CD8-positive, alpha-beta memory T cell (primary cell): ENCODE measurements around the gene SPTBN4. TPM values are rescaled to one million over a fixed set of nuclear protein-coding genes. Genes with fewer than 3 reads are reported as not detected.

Source experiments
- CTCF ChIA-PET: fragments of 350-600 bp; sonication (Branson Sonifier 250); formaldehyde crosslinking; loops from one replicate; lab custom pipeline; 2021; ENCODE audit warnings: antibody characterized with exemption; lab: Charles Lee
- POLR2A ChIA-PET: fragments of 350-600 bp; sonication (Branson Sonifier 250); formaldehyde crosslinking; loops from one replicate; lab custom pipeline; 2021; ENCODE audit warnings: antibody characterized with exemption; lab: Charles Lee
- DNase-seq, 5 donors: peaks; one replicate each; pipeline versions ENCODE4 v3.0.0 to v3.0.0-alpha.2; 2020 to 2022; ENCODE audit warnings: mixed read lengths in 1 of 5
- H3K27ac ChIP-seq: one replicate; pipeline ENCODE4 v1.7.0; 2013; ENCODE audit warnings: low read depth, mild to moderate bottlenecking, low read length, moderate library complexity
- H3K27me3 ChIP-seq: 2 replicates; pipeline ENCODE4 v1.7.0; 2013; ENCODE audit warnings: low read length, mild to moderate bottlenecking; ENCODE audit not compliant: insufficient read depth, poor library complexity, severe bottlenecking
- H3K36me3 ChIP-seq: 2 replicates; pipeline ENCODE4 v1.7.0; 2013; ENCODE audit warnings: mild to moderate bottlenecking, low read length, moderate library complexity; ENCODE audit not compliant: insufficient read depth
- H3K4me1 ChIP-seq: 2 replicates; pipeline ENCODE4 v1.7.0; 2013; ENCODE audit warnings: mild to moderate bottlenecking, low read length, moderate library complexity; ENCODE audit not compliant: insufficient read depth
- H3K4me3 ChIP-seq: 2 replicates; pipeline ENCODE4 v1.7.0; 2013; ENCODE audit warnings: mild to moderate bottlenecking, low read length
- H3K9me3 ChIP-seq: 2 replicates; pipeline ENCODE4 v1.7.0; 2013; ENCODE audit warnings: mild to moderate bottlenecking, low read length
- H3K27ac Mint-ChIP-seq, 8 donors: one replicate each; pipeline ENCODE4 v1.8.0; 2020 to 2021; ENCODE audit warnings: mixed read lengths in 8 of 8, mild to moderate bottlenecking in 6 of 8, inconsistent platforms in 3 of 8, moderate library complexity in 3 of 8
- H3K27me3 Mint-ChIP-seq, 2 donors: one replicate each; pipeline ENCODE4 v1.8.0; 2020 to 2021; ENCODE audit warnings: mixed read lengths in 2 of 2, mild to moderate bottlenecking in 1 of 2, moderate library complexity in 1 of 2
- H3K36me3 Mint-ChIP-seq, 3 donors: one replicate each; pipeline ENCODE4 v1.8.0; 2020 to 2021; ENCODE audit warnings: mixed read lengths in 3 of 3, inconsistent platforms in 1 of 3, mild to moderate bottlenecking in 1 of 3
- H3K4me1 Mint-ChIP-seq, 3 donors: one replicate each; pipeline ENCODE4 v1.8.0; 2020 to 2021; ENCODE audit warnings: mixed read lengths in 3 of 3, inconsistent platforms in 1 of 3, mild to moderate bottlenecking in 1 of 3
- H3K4me3 Mint-ChIP-seq, 7 donors: one replicate each; pipeline ENCODE4 v1.8.0; 2020 to 2021; ENCODE audit warnings: mixed read lengths in 7 of 7, mild to moderate bottlenecking in 6 of 7, moderate library complexity in 4 of 7, inconsistent platforms in 2 of 7
- H3K9me3 Mint-ChIP-seq, 5 donors: one replicate each; pipeline ENCODE4 v1.8.0; 2020 to 2022; ENCODE audit warnings: mixed read lengths in 5 of 5, mild to moderate bottlenecking in 3 of 5, moderate library complexity in 2 of 5, inconsistent platforms in 1 of 5
- polyA plus RNA-seq: library from polyadenylated mRNA; unstranded; fragments of 300-500 nt; fragmentation: Illumina TruSeq; gene quantifications from one replicate; pipeline ENCODE4 v1.2.3, GENCODE V29; 2021
- total RNA-seq, 2 experiments: library from RNA; stranded (reverse); gene quantifications; one replicate each; pipeline ENCODE4 v1.2.3, GENCODE V29; 2021

SPTBN4 gene
- total and polyA plus RNA-seq, 3 experiments from 2014 or later = 0.49 to 1.2 TPM; not detected in 1

- peaks cover 3 to 5% (median 4%) of the 10 kb centered on the region in 3 donors for H3K4me1 Mint-ChIP-seq
- Histone ChIP-seq H3K36me3 (no peaks in the 10 kb centered on the region), H3K4me3 (no peak overlapping the region), H3K27ac (peak overlapping the region; percentile 38), H3K4me1 (no peaks in the 10 kb centered on the region), H3K9me3 (no peaks in the 10 kb centered on the region), H3K27me3 (no peaks in the 10 kb centered on the region)
- ChIA-PET POLR2A (interaction anchor here (0.7 kb wide), 1 partner anchor 257 kb away, joined by 4 read pairs; no protein-coding TSS in a partner anchor), CTCF (interaction anchor here (1.4 to 1.5 kb wide), 2 partner anchors 8 to 23 kb away, joined by 3 read pairs; no protein-coding TSS in a partner anchor)
- no peaks in the 10 kb centered on the region for H3K9me3 Mint-ChIP-seq
- peaks cover 17 to 18% of the 10 kb centered on the region in 2 donors for H3K27me3 Mint-ChIP-seq
- H3K27ac Mint-ChIP-seq = no peak overlapping the region
- DNase-seq = peak in 3 of 5 donors; percentile 22 to 52 (median 26)
- no peaks in the 10 kb centered on the region for H3K36me3 Mint-ChIP-seq
- no peak overlapping the region for H3K4me3 Mint-ChIP-seq
These were observed 56.7 kb downstream of the SPTBN4 start for GRCh38 chr19:40523322-40524047.

GRCh38 chr19:40524133-40524549 is 57.3 kb downstream of the SPTBN4 start:
- Mint-ChIP-seq H3K9me3 (no peaks in the 10 kb centered on the region), H3K27me3 (peaks cover 15 to 19% of the 10 kb centered on the region in 2 donors), H3K4me1 (peaks cover 3 to 7% (median 5%) of the 10 kb centered on the region in 3 donors), H3K4me3 (no peak overlapping the region), H3K36me3 (no peaks in the 10 kb centered on the region), H3K27ac (no peak overlapping the region)
- Histone ChIP-seq H3K36me3 (no peaks in the 10 kb centered on the region), H3K27me3 (no peaks in the 10 kb centered on the region), H3K4me1 (peaks cover 4% of the 10 kb centered on the region), H3K27ac (no peak overlapping the region), H3K9me3 (no peaks in the 10 kb centered on the region), H3K4me3 (no peak overlapping the region)
- POLR2A ChIA-PET = interaction anchor here (0.7 kb wide), 1 partner anchor 257 kb away, joined by 4 read pairs; no protein-coding TSS in a partner anchor
- CTCF ChIA-PET = interaction anchor here (1.4 to 1.5 kb wide), 2 partner anchors 8 to 24 kb away, joined by 3 read pairs; no protein-coding TSS in a partner anchor
- no peak for DNase-seq

DNA sequence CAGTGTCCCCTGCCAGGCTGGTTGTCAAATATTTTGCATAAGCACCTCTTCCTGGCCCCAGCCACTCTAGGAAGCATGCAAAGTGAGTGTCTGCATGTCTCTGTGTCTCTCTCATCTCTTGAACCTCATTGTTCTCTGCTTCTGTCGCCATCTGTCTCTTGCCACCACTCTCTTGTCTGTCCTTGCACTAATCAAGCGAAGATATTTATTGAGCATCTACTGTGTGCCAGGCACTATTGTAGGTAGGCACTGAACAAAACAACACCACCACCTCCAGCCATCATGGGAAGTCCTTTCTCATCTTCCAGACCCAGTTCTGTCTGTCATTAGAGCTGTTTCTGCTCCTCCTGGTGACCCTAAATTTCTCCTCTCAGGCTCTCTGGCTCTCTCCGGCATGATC is 57.9 kb downstream of the SPTBN4 start:
- no peak for DNase-seq
- H3K9me3 ChIP-seq = no peaks in the 10 kb centered on the region
- Mint-ChIP-seq H3K27ac (no peak overlapping the region), H3K9me3 (no peaks in the 10 kb centered on the region), H3K4me1 (peaks cover 4 to 11% (median 8%) of the 10 kb centered on the region in 3 donors), H3K27me3 (peaks cover 16 to 22% of the 10 kb centered on the region in 2 donors), H3K4me3 (no peak overlapping the region), H3K36me3 (no peaks in the 10 kb centered on the region)
- CTCF ChIA-PET = no interaction called here
- H3K36me3 ChIP-seq = no peaks in the 10 kb centered on the region
- H3K4me3 ChIP-seq = no peak overlapping the region
- H3K4me1 ChIP-seq = peaks cover 9% of the 10 kb centered on the region
- POLR2A ChIA-PET = no interaction called here
- no peaks in the 10 kb centered on the region for H3K27me3 ChIP-seq
- no peak overlapping the region for H3K27ac ChIP-seq

- Histone ChIP-seq H3K4me1 (peaks cover 14% of the 10 kb centered on the region), H3K9me3 (no peaks in the 10 kb centered on the region), H3K27ac (no peak overlapping the region), H3K4me3 (no peak overlapping the region), H3K27me3 (no peaks in the 10 kb centered on the region), H3K36me3 (no peaks in the 10 kb centered on the region)
- Mint-ChIP-seq H3K4me3 (no peak overlapping the region), H3K27me3 (peaks cover 15 to 25% of the 10 kb centered on the region in 2 donors), H3K36me3 (no peaks in the 10 kb centered on the region), H3K4me1 (peaks cover 8 to 16% (median 12%) of the 10 kb centered on the region in 3 donors), H3K9me3 (no peaks in the 10 kb centered on the region), H3K27ac (peak overlapping the region in 2 of 8 donors; percentile 17 to 39)
- CTCF ChIA-PET = interaction anchor here (0.8 kb wide), 1 partner anchor 109 kb away, joined by 5 read pairs; no protein-coding TSS in a partner anchor
- no peak for DNase-seq
- POLR2A ChIA-PET = no interaction called here
These were observed 58.6 kb downstream of the SPTBN4 start for GRCh38 chr19:40525234-40526051.

DNA sequence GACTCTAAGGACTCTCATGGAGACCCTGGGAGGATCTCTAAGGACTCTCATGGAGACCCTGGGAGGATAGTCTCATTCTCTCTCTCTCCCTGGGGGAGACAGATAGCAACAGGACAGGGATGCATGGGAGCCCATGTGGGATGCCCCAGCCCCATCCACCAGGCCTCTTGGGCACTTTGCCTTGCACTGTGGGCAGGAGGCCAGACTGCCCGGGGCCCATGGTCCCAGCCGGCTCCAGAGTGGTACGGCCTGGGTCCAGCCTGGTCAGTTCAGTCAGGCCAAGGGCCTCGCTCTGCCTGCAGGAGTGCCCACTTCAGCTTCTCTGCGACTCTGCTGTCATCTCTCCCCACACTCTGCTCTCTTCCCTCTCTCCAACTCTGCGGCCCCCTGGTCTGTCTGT is 61.3 kb downstream of the SPTBN4 start:
- DNase-seq = no peak
- Mint-ChIP-seq H3K27ac (peak overlapping the region in 4 of 8 donors; percentile 62 to 93 (median 70)), H3K36me3 (no peaks in the 10 kb centered on the region), H3K4me1 (peaks cover 12 to 24% (median 18%) of the 10 kb centered on the region in 3 donors), H3K27me3 (peaks cover 24 to 27% of the 10 kb centered on the region in 2 donors), H3K4me3 (no peak overlapping the region), H3K9me3 (no peaks in the 10 kb centered on the region)
- peaks cover 18% of the 10 kb centered on the region for H3K4me1 ChIP-seq
- H3K36me3 ChIP-seq = no peaks in the 10 kb centered on the region
- no peak overlapping the region for H3K27ac ChIP-seq
- H3K27me3 ChIP-seq = peaks cover 5% of the 10 kb centered on the region
- ChIA-PET CTCF (no interaction called here), POLR2A (no interaction called here)
- no peaks in the 10 kb centered on the region for H3K9me3 ChIP-seq
- no peak overlapping the region for H3K4me3 ChIP-seq

GRCh38 chr19:40528533-40529092 is 61.8 kb downstream of the SPTBN4 start:
- DNase-seq = no peak
- POLR2A ChIA-PET = interaction anchor here (0.7 kb wide), 1 partner anchor 713 kb away, joined by 3 read pairs; no protein-coding TSS in a partner anchor
- H3K36me3 Mint-ChIP-seq = no peaks in the 10 kb centered on the region
- peaks cover 18% of the 10 kb centered on the region for H3K4me1 ChIP-seq
- no peaks in the 10 kb centered on the region for H3K9me3 Mint-ChIP-seq
- H3K27me3 ChIP-seq = peaks cover 5% of the 10 kb centered on the region
- H3K4me3 Mint-ChIP-seq = peak overlapping the region in 3 of 7 donors; percentile 49 to 81 (median 57)
- H3K27ac ChIP-seq = no peak overlapping the region
- peaks cover 12 to 24% (median 18%) of the 10 kb centered on the region in 3 donors for H3K4me1 Mint-ChIP-seq
- H3K9me3 ChIP-seq = no peaks in the 10 kb centered on the region
- CTCF ChIA-PET = interaction anchor here (0.6 to 0.7 kb wide), 2 partner anchors 91 to 102 kb away, joined by 3 to 4 read pairs; no protein-coding TSS in a partner anchor
- peaks cover 24 to 27% of the 10 kb centered on the region in 2 donors for H3K27me3 Mint-ChIP-seq
- no peaks in the 10 kb centered on the region for H3K36me3 ChIP-seq
- no peak overlapping the region for H3K4me3 ChIP-seq
- peak overlapping the region in 7 of 8 donors; percentile 12 to 93 (median 63) for H3K27ac Mint-ChIP-seq

DNA sequence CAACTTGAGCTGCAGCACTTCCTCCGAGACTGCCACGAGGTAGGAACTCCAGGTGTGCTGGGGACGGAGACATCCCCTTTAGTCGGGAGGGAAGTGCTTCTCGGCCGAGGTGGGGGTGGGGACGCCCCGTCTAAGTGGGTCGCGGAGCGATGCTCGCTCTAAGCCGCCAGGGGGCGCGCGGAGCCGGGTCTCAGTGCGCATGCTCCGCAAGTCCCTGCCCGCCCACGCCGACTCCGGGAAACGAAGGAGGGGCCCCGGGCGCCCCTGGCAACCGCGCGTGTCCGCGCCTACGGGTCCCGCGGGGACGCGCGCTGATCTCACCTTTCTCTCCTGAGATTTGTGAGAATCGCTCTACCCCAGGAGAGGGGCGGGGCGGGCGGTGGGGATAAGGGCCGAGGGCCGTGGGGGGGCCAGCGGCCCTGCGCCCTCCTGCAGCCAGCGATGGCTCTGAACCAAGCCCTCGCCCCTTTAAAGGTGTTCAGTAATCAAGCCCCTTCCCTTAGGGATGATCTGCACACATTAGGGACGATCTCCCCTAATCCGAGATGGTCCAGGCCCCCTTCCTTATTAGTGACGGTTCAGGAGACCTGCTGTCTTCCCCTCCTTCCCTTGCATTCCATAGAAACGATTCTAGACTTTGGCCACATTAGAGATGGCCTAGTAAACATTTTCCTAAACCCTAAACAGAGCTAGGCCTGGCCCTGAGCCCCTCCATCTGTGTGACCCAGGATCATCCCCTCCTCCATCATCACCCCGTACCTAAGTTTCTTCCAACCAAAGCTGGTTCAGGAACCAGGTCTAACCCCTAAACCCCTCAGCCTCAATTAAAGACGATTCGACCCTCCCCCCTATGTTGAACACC is 62.5 kb downstream of the SPTBN4 start:
- Mint-ChIP-seq H3K4me1 (peaks cover 12 to 24% (median 18%) of the 10 kb centered on the region in 3 donors), H3K36me3 (no peaks in the 10 kb centered on the region), H3K27me3 (peaks cover 26 to 27% of the 10 kb centered on the region in 2 donors), H3K27ac (peak overlapping the region in 7 of 8 donors; percentile 12 to 93 (median 74)), H3K4me3 (peak overlapping the region; percentile 67 to 89 (median 77)), H3K9me3 (peaks cover 0 to 6% (median 0%) of the 10 kb centered on the region in 5 donors)
- CTCF ChIA-PET = interaction anchor here (0.6 to 0.7 kb wide), 2 partner anchors 92 to 101 kb away, joined by 3 to 4 read pairs; no protein-coding TSS in a partner anchor
- POLR2A ChIA-PET = interaction anchor here (0.6 to 0.7 kb wide), 2 partner anchors 109 to 712 kb away, joined by 3 read pairs; no protein-coding TSS in a partner anchor
- Histone ChIP-seq H3K36me3 (no peaks in the 10 kb centered on the region), H3K9me3 (no peaks in the 10 kb centered on the region), H3K27ac (peak overlapping the region; percentile 10), H3K4me3 (peak overlapping the region; percentile 62), H3K27me3 (peaks cover 5% of the 10 kb centered on the region), H3K4me1 (peaks cover 18% of the 10 kb centered on the region)
- peak; percentile 84 to 93 (median 86) for DNase-seq
